CD14-positive monocyte (primary cell): Measurements from ENCODE around the gene HGFAC. TPM values are rescaled to one million over a fixed set of nuclear protein-coding genes. Genes with fewer than 3 reads are reported as not detected.

ENCODE experiments used
- DNase-seq, 3 donors: peaks; one replicate each; pipeline ENCODE4 v3.0.0-alpha.2; 2011 to 2022
- H2AFZ ChIP-seq: 2 replicates; pipeline ENCODE4 v1.6.0; 2012; ENCODE audit warnings: mild to moderate bottlenecking, low read depth, low read length, inconsistent platforms; ENCODE audit not compliant: insufficient read depth, poor library complexity, severe bottlenecking
- H3K27ac ChIP-seq, 2 donors: 1 replicate in 1 of 2; 2 replicates in 1 of 2; pipeline ENCODE4 v1.5.1; 2012 to 2013; ENCODE audit warnings: low read length in 2 of 2, control low read depth in 1 of 2, inconsistent platforms in 1 of 2, low read depth in 1 of 2, mild to moderate bottlenecking in 1 of 2
- H3K27me3 ChIP-seq, 2 donors: one replicate each; pipeline versions ENCODE4 v1.6.0 to v1.6.1; 2011 to 2013; ENCODE audit warnings: low read length in 2 of 2; ENCODE audit not compliant: control insufficient read depth in 2 of 2, insufficient read depth in 2 of 2
- H3K36me3 ChIP-seq, 2 donors: replicated peaks in 1 of 2; 1 replicate in 1 of 2; 2 replicates in 1 of 2; pipeline versions ENCODE4 v1.5.1 to v1.6.1; 2012 to 2013; ENCODE audit warnings: low read length in 2 of 2, control low read depth in 1 of 2, inconsistent platforms in 1 of 2, mild to moderate bottlenecking in 1 of 2; ENCODE audit not compliant: insufficient read depth in 2 of 2, control insufficient read depth in 1 of 2
- H3K4me1 ChIP-seq, 2 donors: 1 replicate in 1 of 2; 2 replicates in 1 of 2; pipeline versions ENCODE4 v1.5.1 to v1.6.1; 2012 to 2013; ENCODE audit warnings: low read length in 2 of 2, control low read depth in 1 of 2, inconsistent platforms in 1 of 2, mild to moderate bottlenecking in 1 of 2, moderate library complexity in 1 of 2; ENCODE audit not compliant: insufficient read depth in 2 of 2, control insufficient read depth in 1 of 2
- H3K4me2 ChIP-seq: replicated peaks from 2 replicates; pipeline ENCODE3; 2012; ENCODE audit warnings: low read length, moderate library complexity, mild to moderate bottlenecking; ENCODE audit not compliant: poor library complexity, severe bottlenecking; ENCODE audit errors: extremely low read depth
- H3K4me3 ChIP-seq, 3 experiments: fragments of 200-600 bp in 1 of 3; sonication (generic) in 1 of 3; replicated peaks in 1 of 3; 1 replicate in 2 of 3; 2 replicates in 1 of 3; pipeline ENCODE4 v1.5.1; 2011 to 2013; ENCODE audit warnings: low read length in 3 of 3, mild to moderate bottlenecking in 3 of 3, control low read depth in 2 of 3, low read depth in 2 of 3, inconsistent platforms in 1 of 3, moderate library complexity in 1 of 3
- H3K79me2 ChIP-seq: 2 replicates; pipeline ENCODE4 v1.6.0; 2012; ENCODE audit warnings: mild to moderate bottlenecking, control low read depth, inconsistent platforms, low read length, moderate library complexity; ENCODE audit not compliant: insufficient read depth
- H3K9ac ChIP-seq: 2 replicates; pipeline ENCODE4 v1.6.0; 2017; ENCODE audit warnings: low read length, mild to moderate bottlenecking; ENCODE audit not compliant: insufficient read depth, poor library complexity, severe bottlenecking
- H3K9me3 ChIP-seq, 2 donors: replicated peaks in 1 of 2; 1 replicate in 1 of 2; 2 replicates in 1 of 2; pipeline versions ENCODE4 v1.5.1 to v1.6.1; 2012 to 2013; ENCODE audit warnings: low read length in 2 of 2, control low read depth in 1 of 2; ENCODE audit not compliant: control insufficient read depth in 1 of 2, insufficient read depth in 1 of 2
- H4K20me1 ChIP-seq: 2 replicates; pipeline ENCODE4 v1.6.0; 2012; ENCODE audit warnings: mild to moderate bottlenecking, low read length, control low read depth, moderate library complexity; ENCODE audit not compliant: insufficient read depth
- H3K27ac Mint-ChIP-seq, 7 donors: one replicate each; pipeline ENCODE4 v1.8.0; 2020; ENCODE audit warnings: mild to moderate bottlenecking in 7 of 7, mixed read lengths in 7 of 7, moderate library complexity in 6 of 7, inconsistent platforms in 2 of 7
- H3K27me3 Mint-ChIP-seq, 3 donors: one replicate each; pipeline ENCODE4 v1.8.0; 2021 to 2022; ENCODE audit warnings: low read depth in 3 of 3, mild to moderate bottlenecking in 3 of 3, mixed read lengths in 3 of 3, moderate library complexity in 3 of 3, inconsistent platforms in 1 of 3
- H3K36me3 Mint-ChIP-seq, 2 donors: one replicate each; pipeline ENCODE4 v1.8.0; 2020; ENCODE audit warnings: mixed read lengths in 2 of 2, inconsistent platforms in 1 of 2, mild to moderate bottlenecking in 1 of 2
- H3K4me1 Mint-ChIP-seq: one replicate; pipeline ENCODE4 v1.8.0; 2020; ENCODE audit warnings: mild to moderate bottlenecking, mixed read lengths
- H3K4me3 Mint-ChIP-seq, 2 donors: one replicate each; pipeline ENCODE4 v1.8.0; 2020; ENCODE audit warnings: mild to moderate bottlenecking in 2 of 2, mixed read lengths in 2 of 2, moderate library complexity in 1 of 2
- H3K9me3 Mint-ChIP-seq, 7 donors: one replicate each; pipeline ENCODE4 v1.8.0; 2020 to 2022; ENCODE audit warnings: mixed read lengths in 7 of 7, mild to moderate bottlenecking in 6 of 7, moderate library complexity in 6 of 7, inconsistent platforms in 2 of 7
- WGBS: methylation state at CpG from one replicate; pipeline ENCODE4 v1.1.5; 2013; ENCODE audit warnings: missing lambda C conversion rate; ENCODE audit not compliant: insufficient coverage; 5-methylcytosine and 5-hydroxymethylcytosine counted together
- intact Hi-C, 2 donors: fragments of 100-400 bp; cut with micrococcal nuclease; formaldehyde crosslinking; loops; one replicate each; pipeline versions ENCODE4 v1.15.0 to v1.15.1; 2023
- polyA plus RNA-seq, 3 donors: library from polyadenylated mRNA; depleted of rRNA in 1 of 3; unstranded in 2 of 3; stranded (reverse) in 1 of 3; fragments of 300-500 nt in 2 of 3; fragments of >200 nt in 1 of 3; fragmentation: Illumina TruSeq in 2 of 3; gene quantifications; 1 replicate in 2 of 3; 2 replicates in 1 of 3; pipeline ENCODE4 v1.2.3, GENCODE V29; 2012 to 2021
- TF ChIP-seq, protein P1 (sequence below): fragments of 200-600 bp; IDR thresholded peaks from one replicate; pipeline ENCODE4 v1.8.0; 2022; ENCODE audit warnings: antibody characterized with exemption, mild to moderate bottlenecking

HGFAC gene
- polyA plus RNA-seq, 3 donors: 0.17 TPM; not detected in 2

DNA sequence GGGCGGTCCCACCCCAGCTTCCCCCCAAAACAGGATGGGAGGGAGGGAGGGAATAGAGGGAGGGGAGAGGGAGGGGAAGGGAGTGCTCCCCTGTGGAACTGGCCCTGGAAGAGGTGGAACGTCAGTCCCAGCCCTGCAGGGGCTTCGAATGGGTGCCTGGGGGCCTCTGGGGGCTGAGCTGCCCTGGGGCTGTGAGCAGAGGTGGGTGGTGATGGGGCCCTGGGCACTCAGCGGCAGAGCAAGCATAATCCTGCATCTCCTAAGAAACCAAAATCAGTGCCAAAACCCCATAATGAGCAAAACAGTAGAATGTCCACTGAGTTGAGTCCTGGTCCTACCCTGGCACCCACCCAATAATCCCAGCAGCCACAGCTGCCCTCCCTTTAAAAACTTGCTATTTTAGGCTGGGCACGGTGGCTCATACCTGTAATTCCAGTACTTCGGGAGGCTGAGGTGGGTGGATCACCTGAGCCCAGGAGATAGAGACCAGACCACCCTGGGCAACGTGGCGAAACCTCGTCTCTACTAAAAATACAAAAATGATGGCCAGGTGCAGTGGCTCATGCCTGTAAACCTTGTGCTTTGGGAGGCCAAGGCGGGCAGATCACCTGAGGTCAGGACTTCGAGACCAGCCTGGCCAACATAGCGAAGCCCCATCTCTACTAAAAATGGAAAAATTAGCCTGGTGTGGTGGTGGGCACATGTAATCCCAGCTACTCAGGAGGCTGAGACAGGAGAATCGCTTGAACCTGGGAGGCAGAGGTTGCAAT is 32.4 kb downstream of the HGFAC start:
- H3K4me3 Mint-ChIP-seq: no peak overlapping the region
- no peak overlapping the region for H3K27ac ChIP-seq
- H3K36me3 ChIP-seq: no peaks in the 10 kb centered on the region
- no peak overlapping the region for H3K27ac Mint-ChIP-seq
- H3K9ac ChIP-seq: no peak overlapping the region
- intact Hi-C loops: no loop called here
- H3K79me2 ChIP-seq: no peaks in the 10 kb centered on the region
- peaks cover 0 to 14% (median 9%) of the 10 kb centered on the region in 3 donors for H3K27me3 Mint-ChIP-seq
- no peak overlapping the region for H3K4me3 ChIP-seq
- no peaks in the 10 kb centered on the region for H3K9me3 ChIP-seq
- no peaks in the 10 kb centered on the region for H3K4me1 Mint-ChIP-seq
- H2AFZ ChIP-seq: no peak overlapping the region
- H3K27me3 ChIP-seq: no peaks in the 10 kb centered on the region
- no peaks in the 10 kb centered on the region for H3K4me1 ChIP-seq
- 89% methylated on average over 7 of the region's 13 CpGs for WGBS
- H4K20me1 ChIP-seq: no peaks in the 10 kb centered on the region
- no peaks in the 10 kb centered on the region for H3K36me3 Mint-ChIP-seq
- TF ChIP-seq, protein P1, sequence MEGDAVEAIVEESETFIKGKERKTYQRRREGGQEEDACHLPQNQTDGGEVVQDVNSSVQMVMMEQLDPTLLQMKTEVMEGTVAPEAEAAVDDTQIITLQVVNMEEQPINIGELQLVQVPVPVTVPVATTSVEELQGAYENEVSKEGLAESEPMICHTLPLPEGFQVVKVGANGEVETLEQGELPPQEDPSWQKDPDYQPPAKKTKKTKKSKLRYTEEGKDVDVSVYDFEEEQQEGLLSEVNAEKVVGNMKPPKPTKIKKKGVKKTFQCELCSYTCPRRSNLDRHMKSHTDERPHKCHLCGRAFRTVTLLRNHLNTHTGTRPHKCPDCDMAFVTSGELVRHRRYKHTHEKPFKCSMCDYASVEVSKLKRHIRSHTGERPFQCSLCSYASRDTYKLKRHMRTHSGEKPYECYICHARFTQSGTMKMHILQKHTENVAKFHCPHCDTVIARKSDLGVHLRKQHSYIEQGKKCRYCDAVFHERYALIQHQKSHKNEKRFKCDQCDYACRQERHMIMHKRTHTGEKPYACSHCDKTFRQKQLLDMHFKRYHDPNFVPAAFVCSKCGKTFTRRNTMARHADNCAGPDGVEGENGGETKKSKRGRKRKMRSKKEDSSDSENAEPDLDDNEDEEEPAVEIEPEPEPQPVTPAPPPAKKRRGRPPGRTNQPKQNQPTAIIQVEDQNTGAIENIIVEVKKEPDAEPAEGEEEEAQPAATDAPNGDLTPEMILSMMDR: no peak
- no peak overlapping the region for H3K4me2 ChIP-seq
- no peak for DNase-seq
- peaks cover 0 to 2% (median 0%) of the 10 kb centered on the region in 7 donors for H3K9me3 Mint-ChIP-seq

- H3K27ac ChIP-seq: no peak overlapping the region
- H3K4me3 Mint-ChIP-seq: no peak overlapping the region
- no peaks in the 10 kb centered on the region for H3K4me1 Mint-ChIP-seq
- H4K20me1 ChIP-seq: no peaks in the 10 kb centered on the region
- peaks cover 0 to 2% (median 0%) of the 10 kb centered on the region in 7 donors for H3K9me3 Mint-ChIP-seq
- H3K36me3 Mint-ChIP-seq: no peaks in the 10 kb centered on the region
- no peak overlapping the region for H3K9ac ChIP-seq
- no peak overlapping the region for H2AFZ ChIP-seq
- 93% methylated on average over 9 of the region's 15 CpGs for WGBS
- H3K27ac Mint-ChIP-seq: no peak overlapping the region
- H3K27me3 Mint-ChIP-seq: peaks cover 0 to 15% (median 9%) of the 10 kb centered on the region in 3 donors
- no peaks in the 10 kb centered on the region for H3K79me2 ChIP-seq
- no peak for DNase-seq
- no peaks in the 10 kb centered on the region for H3K36me3 ChIP-seq
- H3K27me3 ChIP-seq: no peaks in the 10 kb centered on the region
- no peak overlapping the region for H3K4me2 ChIP-seq
- TF ChIP-seq, protein P1: no peak
- H3K4me1 ChIP-seq: no peaks in the 10 kb centered on the region
- intact Hi-C loops: no loop called here
- no peaks in the 10 kb centered on the region for H3K9me3 ChIP-seq
- H3K4me3 ChIP-seq: no peak overlapping the region
Measured at GRCh38 chr4:3475041-3475712, 33.4 kb downstream of the HGFAC start.
